Measurements from ENCODE around the gene CASTOR2.
"Not testable (repeated sequence)": the region's sequence is repeated elsewhere in the genome, so short reads cannot be mapped to it uniquely, and the experiment has no call there.

- not testable (repeated sequence) for TF ChIP-seq ARNTL (CRISPR knock-in tag; IDR thresholded peaks at IDR 0.05; ENCODE audit: borderline replicate concordance, low read depth); SNAI2 (CRISPR knock-in tag; IDR thresholded peaks at IDR 0.05); CREB5 (CRISPR knock-in tag; IDR thresholded peaks at IDR 0.05; ENCODE audit: low read depth); CSRNP3 (CRISPR knock-in tag; IDR thresholded peaks at IDR 0.05); POU6F1 (CRISPR knock-in tag; IDR thresholded peaks at IDR 0.05; ENCODE audit: borderline replicate concordance, low read depth); ZNF8 (CRISPR knock-in tag; IDR thresholded peaks at IDR 0.05); CSDC2 (CRISPR knock-in tag; IDR thresholded peaks at IDR 0.05); ISL1 (CRISPR knock-in tag; IDR thresholded peaks at IDR 0.05)
Measured at GRCh38 chr7:74997811-74998210, 33.3 kb downstream of the CASTOR2 start.
